Smooth muscle cell (in vitro differentiated cells): ENCODE results near the gene ILF3. TPM values are rescaled to one million over a fixed set of nuclear protein-coding genes. Genes with fewer than 3 reads are reported as not detected.

Experiments
- DNase-seq: peaks from one replicate; lab custom pipeline; 2025; ENCODE audit not compliant: unreplicated experiment; lab: John Stamatoyannopoulos, UW
- H2AFZ ChIP-seq: fragments of 200-600 bp; sonication (generic); 2 replicates; pipeline ENCODE4 v1.6.0; 2016; ENCODE audit warnings: antibody characterized with exemption, low read depth, mild to moderate bottlenecking
- H3F3A ChIP-seq: fragments of 200-600 bp; sonication (generic); 2 replicates; pipeline ENCODE4 v1.6.0; 2017; ENCODE audit warnings: antibody characterized with exemption, low read depth
- H3K27ac ChIP-seq: fragments of 200-600 bp; sonication (generic); 2 replicates; pipeline ENCODE4 v1.5.1; 2016; ENCODE audit warnings: low read depth, mild to moderate bottlenecking
- H3K27me3 ChIP-seq: fragments of 200-600 bp; sonication (generic); 2 replicates; pipeline ENCODE4 v1.6.1; 2016; ENCODE audit warnings: low read depth, mild to moderate bottlenecking
- H3K36me3 ChIP-seq: fragments of 200-600 bp; sonication (generic); 2 replicates; pipeline ENCODE4 v1.5.1; 2016; ENCODE audit warnings: low read depth
- H3K4me1 ChIP-seq: fragments of 200-600 bp; sonication (generic); 2 replicates; pipeline ENCODE4 v1.5.1; 2016; ENCODE audit warnings: low read depth
- H3K4me2 ChIP-seq: fragments of 200-600 bp; sonication (generic); 2 replicates; pipeline ENCODE4 v1.6.0; 2016; ENCODE audit warnings: mild to moderate bottlenecking
- H3K4me3 ChIP-seq: fragments of 200-600 bp; sonication (generic); 2 replicates; pipeline ENCODE4 v1.5.1; 2016; ENCODE audit warnings: mild to moderate bottlenecking
- H3K79me2 ChIP-seq: fragments of 200-600 bp; sonication (generic); 2 replicates; pipeline ENCODE4 v1.6.0; 2016; ENCODE audit warnings: low read depth, mild to moderate bottlenecking
- H3K9ac ChIP-seq: fragments of 200-600 bp; sonication (generic); 2 replicates; pipeline ENCODE4 v1.6.0; 2016; ENCODE audit warnings: low read depth
- H3K9me3 ChIP-seq: fragments of 200-600 bp; sonication (generic); replicated peaks from 2 replicates; pipeline ENCODE4 v1.5.1; 2016; ENCODE audit warnings: low read depth
- H4K20me1 ChIP-seq: fragments of 200-600 bp; sonication (generic); 2 replicates; pipeline ENCODE4 v1.6.0; 2016; ENCODE audit warnings: low read depth
- WGBS: methylation state at CpG from one replicate; pipeline ENCODE4 v1.1.7; 2016; ENCODE audit warnings: low lambda C conversion rate; 5-methylcytosine and 5-hydroxymethylcytosine counted together
- polyA plus RNA-seq: library from polyadenylated mRNA; unstranded; fragments of >200 nt; fragmentation: Nextera tagmentation; extraction: Ambion mirVana; gene quantifications from 2 replicates; pipeline ENCODE4 v1.2.1, GENCODE V29; 2016
- total RNA-seq: library from RNA; depleted of rRNA; stranded (reverse); fragments of >200 nt; gene quantifications from 2 replicates; pipeline ENCODE4 v1.2.3, GENCODE V29; 2014
- TF ChIP-seq, protein P1 (sequence below): fragments of 200-600 bp; sonication (generic); IDR thresholded peaks from 2 replicates; pipeline ENCODE4 v1.5.1; 2017; ENCODE audit warnings: borderline replicate concordance, mild to moderate bottlenecking, antibody characterized with exemption; ENCODE audit not compliant: insufficient read depth, poor library complexity, severe bottlenecking

The ILF3 gene
- total and polyA plus RNA-seq, 2 experiments from 2014 or later = 78.0 to 108 TPM

DNA sequence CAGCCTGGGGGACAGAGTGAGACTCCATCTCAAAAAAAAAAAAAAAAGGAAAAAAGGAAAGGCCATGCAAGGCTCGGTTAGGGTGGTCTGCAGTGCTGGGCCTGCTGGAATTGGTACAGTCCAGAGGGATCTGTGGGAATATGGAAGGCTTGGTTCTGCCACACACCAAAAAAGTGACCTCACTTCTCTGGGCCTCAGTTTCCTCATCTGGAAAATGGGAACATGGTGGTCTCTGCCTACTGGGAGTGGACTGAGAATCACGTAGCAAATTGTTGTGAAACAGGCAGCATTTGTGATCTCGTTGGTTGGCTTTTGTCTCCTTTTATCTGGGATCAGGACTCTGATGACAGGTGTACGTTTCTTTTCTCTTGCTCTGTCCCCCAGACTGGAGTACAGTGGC, 71.3 kb downstream of the ILF3 start:
- H3K27ac ChIP-seq = no peak overlapping the region
- no peak overlapping the region for H3K9ac ChIP-seq
- H3K36me3 ChIP-seq = no peaks in the 10 kb centered on the region
- 98% methylated on average over 4 of the region's 4 CpGs for WGBS
- H2AFZ ChIP-seq = no peak overlapping the region
- H3K4me3 ChIP-seq = no peak overlapping the region
- no peaks in the 10 kb centered on the region for H3K27me3 ChIP-seq
- DNase-seq = no peak
- no peaks in the 10 kb centered on the region for H3K4me1 ChIP-seq
- H3K4me2 ChIP-seq = no peak overlapping the region
- TF ChIP-seq, protein P1, sequence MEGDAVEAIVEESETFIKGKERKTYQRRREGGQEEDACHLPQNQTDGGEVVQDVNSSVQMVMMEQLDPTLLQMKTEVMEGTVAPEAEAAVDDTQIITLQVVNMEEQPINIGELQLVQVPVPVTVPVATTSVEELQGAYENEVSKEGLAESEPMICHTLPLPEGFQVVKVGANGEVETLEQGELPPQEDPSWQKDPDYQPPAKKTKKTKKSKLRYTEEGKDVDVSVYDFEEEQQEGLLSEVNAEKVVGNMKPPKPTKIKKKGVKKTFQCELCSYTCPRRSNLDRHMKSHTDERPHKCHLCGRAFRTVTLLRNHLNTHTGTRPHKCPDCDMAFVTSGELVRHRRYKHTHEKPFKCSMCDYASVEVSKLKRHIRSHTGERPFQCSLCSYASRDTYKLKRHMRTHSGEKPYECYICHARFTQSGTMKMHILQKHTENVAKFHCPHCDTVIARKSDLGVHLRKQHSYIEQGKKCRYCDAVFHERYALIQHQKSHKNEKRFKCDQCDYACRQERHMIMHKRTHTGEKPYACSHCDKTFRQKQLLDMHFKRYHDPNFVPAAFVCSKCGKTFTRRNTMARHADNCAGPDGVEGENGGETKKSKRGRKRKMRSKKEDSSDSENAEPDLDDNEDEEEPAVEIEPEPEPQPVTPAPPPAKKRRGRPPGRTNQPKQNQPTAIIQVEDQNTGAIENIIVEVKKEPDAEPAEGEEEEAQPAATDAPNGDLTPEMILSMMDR = no peak
- peaks cover 100% of the 10 kb centered on the region for H3K79me2 ChIP-seq
- no peaks in the 10 kb centered on the region for H3K9me3 ChIP-seq
- no peaks in the 10 kb centered on the region for H3F3A ChIP-seq
- H4K20me1 ChIP-seq = peaks cover 100% of the 10 kb centered on the region

DNA sequence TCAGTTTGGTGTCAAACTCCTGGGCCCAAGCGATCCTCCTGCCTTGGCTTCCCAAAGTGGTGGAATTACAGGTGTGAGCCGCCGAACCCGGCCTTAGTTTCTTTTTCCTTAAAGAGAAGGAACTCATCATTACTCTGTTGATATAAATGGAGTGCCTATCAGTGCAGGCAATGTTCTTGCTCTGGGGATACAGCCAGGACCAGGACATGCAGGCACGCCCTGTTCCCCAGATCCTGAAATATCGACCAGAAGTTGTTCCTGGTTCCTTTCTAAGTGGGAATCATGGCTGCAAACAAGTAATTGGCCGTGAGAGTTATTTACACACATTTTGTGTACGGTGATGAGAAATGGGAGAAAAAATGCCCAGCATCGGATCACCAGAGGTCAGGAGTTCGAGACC, 72.1 kb downstream of the ILF3 start:
- no peaks in the 10 kb centered on the region for H3K4me1 ChIP-seq

DNA sequence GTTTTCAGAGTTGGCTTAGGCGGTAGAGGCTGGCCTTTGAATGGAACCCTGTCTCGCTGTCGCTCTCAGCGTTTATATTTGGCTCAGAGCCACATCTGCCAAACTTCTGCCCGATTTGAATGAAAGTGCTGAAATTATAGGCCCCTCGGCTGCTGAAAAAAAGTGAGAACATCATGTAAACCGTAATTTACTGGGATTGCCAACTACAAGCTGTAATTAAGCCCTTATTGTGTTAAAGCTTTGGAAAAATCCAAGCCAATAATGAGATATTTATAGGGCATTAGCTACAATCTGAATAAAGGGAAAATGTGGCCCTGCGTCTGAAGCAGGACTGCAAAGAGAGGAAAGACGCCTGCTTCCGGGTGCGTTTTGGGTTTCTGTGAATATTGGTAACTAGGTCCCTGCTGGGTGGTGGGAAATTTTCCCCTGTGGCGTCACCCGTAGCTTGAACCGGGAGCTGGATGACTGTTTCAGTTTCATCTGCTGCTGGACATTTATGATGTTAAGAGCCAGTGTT, 73.6 kb downstream of the ILF3 start:
- H3K79me2 ChIP-seq = peaks cover 98% of the 10 kb centered on the region
- no peak overlapping the region for H3K9ac ChIP-seq
- no peak overlapping the region for H3K27ac ChIP-seq
- H4K20me1 ChIP-seq = peaks cover 97% of the 10 kb centered on the region
- H3F3A ChIP-seq = no peaks in the 10 kb centered on the region
- no peak for DNase-seq
- H3K4me3 ChIP-seq = no peak overlapping the region
- no peaks in the 10 kb centered on the region for H3K36me3 ChIP-seq
- WGBS = 80% methylated on average over 14 of the region's 14 CpGs
- H3K4me2 ChIP-seq = no peak overlapping the region
- H2AFZ ChIP-seq = no peak overlapping the region
- no peaks in the 10 kb centered on the region for H3K27me3 ChIP-seq
- TF ChIP-seq, protein P1 = no peak
- no peaks in the 10 kb centered on the region for H3K4me1 ChIP-seq
- H3K9me3 ChIP-seq = no peaks in the 10 kb centered on the region

More for the DNA sequence above, 72.1 kb downstream of the ILF3 start:
- DNase-seq = no peak
- 99% methylated on average over 10 of the region's 10 CpGs for WGBS
- Histone ChIP-seq H2AFZ (no peak overlapping the region), H4K20me1 (peaks cover 100% of the 10 kb centered on the region), H3K36me3 (no peaks in the 10 kb centered on the region), H3K4me3 (no peak overlapping the region), H3K79me2 (peaks cover 100% of the 10 kb centered on the region), H3K9me3 (no peaks in the 10 kb centered on the region), H3K27me3 (no peaks in the 10 kb centered on the region), H3K27ac (no peak overlapping the region), H3K4me2 (no peak overlapping the region), H3K9ac (no peak overlapping the region), H3F3A (no peaks in the 10 kb centered on the region)
- TF ChIP-seq, protein P1 = no peak

DNA sequence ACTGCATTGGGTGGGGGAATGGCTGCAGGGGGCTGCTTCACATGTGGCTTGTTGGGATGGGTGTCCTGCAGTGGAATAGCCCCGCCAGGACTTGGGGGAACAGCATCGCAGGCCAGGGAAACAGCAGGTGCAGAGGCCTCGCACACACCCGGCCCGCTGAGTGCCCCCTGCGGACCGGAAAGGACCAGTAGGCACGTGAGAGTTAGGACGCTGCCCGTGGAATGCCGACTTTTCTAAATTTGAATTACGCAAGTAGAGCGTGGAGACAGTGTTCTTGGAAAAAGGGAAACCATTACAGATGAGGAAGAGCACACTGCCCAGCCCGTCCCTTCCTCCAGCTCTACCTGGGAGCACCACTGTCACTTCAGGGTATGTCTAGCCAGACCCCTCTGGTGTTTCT, 75.3 kb downstream of the ILF3 start:
- TF ChIP-seq, protein P1 = no peak
- Histone ChIP-seq H3K4me3 (no peak overlapping the region), H3K4me1 (no peaks in the 10 kb centered on the region), H2AFZ (no peak overlapping the region), H3K9ac (no peak overlapping the region), H3K27me3 (no peaks in the 10 kb centered on the region), H3K36me3 (no peaks in the 10 kb centered on the region), H3F3A (no peaks in the 10 kb centered on the region), H3K9me3 (no peaks in the 10 kb centered on the region), H3K4me2 (no peak overlapping the region), H4K20me1 (peaks cover 97% of the 10 kb centered on the region), H3K79me2 (peaks cover 97% of the 10 kb centered on the region), H3K27ac (no peak overlapping the region)
- WGBS = 95% methylated on average over 14 of the region's 14 CpGs
- no peak for DNase-seq
